ENCODE results near the gene UCN2. TPM values are rescaled to one million over a fixed set of nuclear protein-coding genes. Genes with fewer than 3 reads are reported as not detected.

Gene UCN2
- total and polyA plus RNA-seq, 2 of the 8 experiments (the other 6 are each of a cell fraction or from before 2014, with no cell fraction given), result 0.14 TPM; not detected in 1

GRCh38 chr3:48573973-48574585 lies 10.5 kb upstream of the UCN2 start:
- no peak overlapping the region for H2BK12ac ChIP-seq (ENCODE audit: low read depth, low read length)
- no peak overlapping the region for H3K18ac ChIP-seq (ENCODE audit: extremely low read depth, low read length)
- no peak overlapping the region for H2BK15ac ChIP-seq (ENCODE audit: low read length)
- H2AK5ac ChIP-seq (ENCODE audit: low read depth, low read length), result no peak overlapping the region
- H3K4me1 ChIP-seq (replicated peaks in 1 of 4; ENCODE audit: control insufficient read depth in 3 of 4, insufficient read depth in 4 of 4, low read length in 3 of 4), result no peaks in the 10 kb centered on the region
- H3K79me1 ChIP-seq (ENCODE audit: low read depth, low read length), result no peaks in the 10 kb centered on the region
- no peak overlapping the region for H3K9ac ChIP-seq (replicated peaks in 1 of 4; ENCODE audit: extremely low read depth in 1 of 4, low read depth in 3 of 4, low read length in 3 of 4)
- no peak overlapping the region for H3K23ac ChIP-seq (ENCODE audit: insufficient read length)
- H3K9me3 ChIP-seq (ENCODE audit: insufficient read depth in 2 of 2, low read depth in 1 of 2, low read length in 1 of 2), result no peaks in the 10 kb centered on the region
- no peak overlapping the region for H3K4me3 ChIP-seq (ENCODE audit: extremely low read depth in 1 of 4, insufficient read depth in 2 of 4, low read depth in 3 of 4, low read length in 4 of 4)
- no peak overlapping the region for H4K91ac ChIP-seq (replicated peaks; ENCODE audit: insufficient read length, low read length)
- H3K4ac ChIP-seq (replicated peaks; ENCODE audit: insufficient read length, low read depth, low read length), result no peak overlapping the region
- no peak for FAIRE-seq
- H2BK120ac ChIP-seq (replicated peaks; ENCODE audit: low read depth, low read length), result no peak overlapping the region
- H2AFZ ChIP-seq (ENCODE audit: low read length), result no peak overlapping the region
- H3K4me2 ChIP-seq (ENCODE audit: insufficient read depth in 1 of 2, low read depth in 2 of 2, low read length in 2 of 2), result no peak overlapping the region
- peaks cover 0 to 4% of the 10 kb centered on the region in 2 experiments for H4K20me1 ChIP-seq (replicated peaks in 1 of 2; ENCODE audit: control insufficient read depth in 1 of 2, insufficient read depth in 2 of 2, low read length in 2 of 2)
- no peaks in the 10 kb centered on the region for H3K79me2 ChIP-seq (ENCODE audit: control insufficient read depth in 1 of 2, insufficient read depth in 2 of 2, low read length in 2 of 2)
- ChIA-PET CTCF (ENCODE audit: partially characterized antibody) (no interaction called here), POLR2A (ENCODE audit: partially characterized antibody) (no interaction called here)
- H4K8ac ChIP-seq (ENCODE audit: extremely low read depth, insufficient read depth, low read length), result no peak overlapping the region
- no peak overlapping the region for H3K27ac ChIP-seq (ENCODE audit: low read depth, low read length)
- no peak for DNase-seq (ENCODE audit: low read depth in 1 of 2, low spot score in 2 of 2)
- H3K14ac ChIP-seq (ENCODE audit: insufficient read length), result no peak overlapping the region
- no peaks in the 10 kb centered on the region; a peak in 1 of 7 replicates for H3K27me3 ChIP-seq (replicated peaks in 1 of 4; ENCODE audit: control insufficient read depth in 3 of 4, extremely low read depth in 1 of 4, insufficient read depth in 3 of 4, low read length in 3 of 4)
- H3K56ac ChIP-seq (replicated peaks; ENCODE audit: insufficient read length, low read depth, low read length), result no peak overlapping the region
- peaks cover 2% of the 10 kb centered on the region; the same call in 1 of the 2 replicates for H3K23me2 ChIP-seq (ENCODE audit: low read depth, low read length)
- no peak overlapping the region for H2BK5ac ChIP-seq (ENCODE audit: low read depth, low read length)
- H2BK20ac ChIP-seq (ENCODE audit: low read length), result no peak overlapping the region
- H3K36me3 ChIP-seq (ENCODE audit: control insufficient read depth in 2 of 4, insufficient read depth in 4 of 4, low read length in 3 of 4), result peaks cover 0 to 3% (median 1%) of the 10 kb centered on the region in 4 experiments; a peak in 2 of 8 replicates
- H4K5ac ChIP-seq (ENCODE audit: insufficient read length, low read depth, low read length), result no peak overlapping the region
- WGBS, 2 experiments (ENCODE audit: extremely low coverage in 1 of 2, insufficient coverage in 1 of 2, insufficient read length in 1 of 2, insufficient replicate concordance in 2 of 2, low coverage in 1 of 2, low lambda C conversion rate in 2 of 2, missing lambda C conversion rate in 1 of 2), result 88% methylated on average over 9 of the region's 10 CpGs; no CpG with 5 or more reads in 1 of the 2 experiments
- TF ChIP-seq MAX (IDR thresholded peaks at IDR 0.05), result no peak
- no peak for TF ChIP-seq RFX5 (IDR thresholded peaks at IDR 0.05; ENCODE audit: borderline replicate concordance, low read depth, low read length)
- no peak for TF ChIP-seq EZH2 (IDR thresholded peaks at IDR 0.05; ENCODE audit: low read depth, low read length, severe bottlenecking)
- TF ChIP-seq MAFK (IDR thresholded peaks at IDR 0.05; ENCODE audit: low read depth, low read length), result no peak
- TF ChIP-seq TEAD4 (IDR thresholded peaks at IDR 0.05; ENCODE audit: low read depth, low read length), result no peak
- TF ChIP-seq SP1 (IDR thresholded peaks at IDR 0.05; ENCODE audit: low read depth, low read length), result no peak
- TF ChIP-seq, protein P1, sequence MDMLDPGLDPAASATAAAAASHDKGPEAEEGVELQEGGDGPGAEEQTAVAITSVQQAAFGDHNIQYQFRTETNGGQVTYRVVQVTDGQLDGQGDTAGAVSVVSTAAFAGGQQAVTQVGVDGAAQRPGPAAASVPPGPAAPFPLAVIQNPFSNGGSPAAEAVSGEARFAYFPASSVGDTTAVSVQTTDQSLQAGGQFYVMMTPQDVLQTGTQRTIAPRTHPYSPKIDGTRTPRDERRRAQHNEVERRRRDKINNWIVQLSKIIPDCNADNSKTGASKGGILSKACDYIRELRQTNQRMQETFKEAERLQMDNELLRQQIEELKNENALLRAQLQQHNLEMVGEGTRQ (IDR thresholded peaks at IDR 0.05; ENCODE audit: low read length), result no peak
- no peak for TF ChIP-seq SUZ12 (IDR thresholded peaks at IDR 0.05; ENCODE audit: low read length)
- TF ChIP-seq YY1 (IDR thresholded peaks at IDR 0.05; ENCODE audit: low read depth, low read length), result no peak
- no peak for TF ChIP-seq TAF7 (optimal IDR thresholded peaks at IDR 0.05; ENCODE audit: borderline replicate concordance, low read depth, low read length)
- no peak for TF ChIP-seq TBP (IDR thresholded peaks at IDR 0.05; ENCODE audit: low read depth, low read length)

Data from H1 (cell line).